ENCODE measurements around the gene LENG1. TPM values are rescaled to one million over a fixed set of nuclear protein-coding genes. Genes with fewer than 3 reads are reported as not detected.

The LENG1 gene
- polyA plus RNA-seq, 6 donors from 2014 or later: 9.3 to 15.3 (median 12.0) TPM

- H3K27me3 Mint-ChIP-seq: no peaks in the 10 kb centered on the region
- H3K9me3 Mint-ChIP-seq: no peaks in the 10 kb centered on the region
- ATAC-seq (ENCODE audit: low read depth in 2 of 2) (no peak), DNase-seq (no peak)
- H3K4me3 Mint-ChIP-seq: no peak overlapping the region
- peaks cover 0 to 24% of the 10 kb centered on the region in 2 donors for H3K36me3 Mint-ChIP-seq
- H3K27ac Mint-ChIP-seq: no peak overlapping the region
- no peaks in the 10 kb centered on the region for H3K4me1 Mint-ChIP-seq
Measured at GRCh38 chr19:54124393-54124792, 35.1 kb downstream of the LENG1 start.

- H3K27ac Mint-ChIP-seq: no peak overlapping the region
- ATAC-seq (ENCODE audit: low read depth in 2 of 2) (no peak), DNase-seq (no peak)
- no peaks in the 10 kb centered on the region for H3K27me3 Mint-ChIP-seq
- H3K36me3 Mint-ChIP-seq: peaks cover 0 to 24% of the 10 kb centered on the region in 2 donors
- no peaks in the 10 kb centered on the region for H3K9me3 Mint-ChIP-seq
- no peak overlapping the region for H3K4me3 Mint-ChIP-seq
- no peaks in the 10 kb centered on the region for H3K4me1 Mint-ChIP-seq
Measured at GRCh38 chr19:54123682-54124081, 35.8 kb downstream of the LENG1 start.

GRCh38 chr19:54121259-54121658 lies 38.3 kb downstream of the LENG1 start:
- Mint-ChIP-seq H3K9me3 (no peaks in the 10 kb centered on the region), H3K36me3 (peaks cover 0 to 15% of the 10 kb centered on the region in 2 donors), H3K4me3 (peak overlapping the region in 1 of 8 donors; percentile 35), H3K27me3 (no peaks in the 10 kb centered on the region), H3K27ac (peak overlapping the region in 1 of 6 donors; percentile 30), H3K4me1 (peaks cover 15 to 20% (median 15%) of the 10 kb centered on the region in 3 donors)
- no peak for DNase-seq
- no peak for ATAC-seq (ENCODE audit: low read depth in 2 of 2)

GRCh38 chr19:54115109-54116063 lies 44.1 kb downstream of the LENG1 start, which contains the start of the genes PRPF31 and TFPT:
Gene PRPF31, plus strand, starts transcription at chr19:54115754. Its CDS starts 2,525 bp downstream, at chr19:54118279.
Gene TFPT, minus strand, starts transcription at chr19:54115657. Its CDS starts 388 bp downstream, at chr19:54115269.
- H3K36me3 Mint-ChIP-seq: peaks cover 4 to 16% of the 10 kb centered on the region in 2 donors
- H3K4me1 Mint-ChIP-seq: peaks cover 38 to 51% (median 44%) of the 10 kb centered on the region in 3 donors
- H3K27me3 Mint-ChIP-seq: no peaks in the 10 kb centered on the region
- DNase-seq: peak; percentile 96
- ATAC-seq (ENCODE audit: low read depth in 2 of 2): peak; percentile 88 to 90
- peak within 1 kb of the TSS; percentile 85 to 99 (median 94) for H3K4me3 Mint-ChIP-seq
- H3K27ac Mint-ChIP-seq: peak within 1 kb of the TSS; percentile 88 to 98 (median 95)
- H3K9me3 Mint-ChIP-seq: no peaks in the 10 kb centered on the region

GRCh38 chr19:54114340-54115108 lies 45.0 kb downstream of the LENG1 start:
- Mint-ChIP-seq H3K27ac (peak overlapping the region in 5 of 6 donors; percentile 58 to 98 (median 90)), H3K27me3 (no peaks in the 10 kb centered on the region), H3K4me1 (peaks cover 43 to 53% (median 48%) of the 10 kb centered on the region in 3 donors), H3K4me3 (peak overlapping the region; percentile 85 to 99 (median 94)), H3K9me3 (no peaks in the 10 kb centered on the region), H3K36me3 (peaks cover 4 to 22% of the 10 kb centered on the region in 2 donors)
- DNase-seq (no peak), ATAC-seq (ENCODE audit: low read depth in 2 of 2) (no peak)

GRCh38 chr19:54109651-54110050 lies 49.9 kb downstream of the LENG1 start:
- Mint-ChIP-seq H3K27ac (no peak overlapping the region), H3K4me3 (no peak overlapping the region), H3K36me3 (peaks cover 0 to 29% of the 10 kb centered on the region in 2 donors), H3K4me1 (peaks cover 24 to 33% (median 33%) of the 10 kb centered on the region in 3 donors), H3K27me3 (no peaks in the 10 kb centered on the region), H3K9me3 (no peaks in the 10 kb centered on the region)
- ATAC-seq (ENCODE audit: low read depth in 2 of 2): no peak
- no peak for DNase-seq

- Mint-ChIP-seq H3K27me3 (no peaks in the 10 kb centered on the region), H3K27ac (no peak overlapping the region), H3K36me3 (peaks cover 0 to 29% of the 10 kb centered on the region in 2 donors), H3K4me1 (peaks cover 14 to 30% (median 23%) of the 10 kb centered on the region in 3 donors), H3K9me3 (no peaks in the 10 kb centered on the region), H3K4me3 (peak overlapping the region in 1 of 8 donors; percentile 24)
- DNase-seq (no peak), ATAC-seq (ENCODE audit: low read depth in 2 of 2) (no peak)
Measured at GRCh38 chr19:54108496-54108895, 51.0 kb downstream of the LENG1 start.

GRCh38 chr19:54107876-54108490 lies 51.5 kb downstream of the LENG1 start:
- H3K9me3 Mint-ChIP-seq: no peaks in the 10 kb centered on the region
- H3K4me3 Mint-ChIP-seq: peak overlapping the region in 1 of 8 donors; percentile 45
- H3K36me3 Mint-ChIP-seq: peaks cover 0 to 29% of the 10 kb centered on the region in 2 donors

GRCh38 chr19:54106716-54107115 lies 52.8 kb downstream of the LENG1 start:
- Mint-ChIP-seq H3K4me3 (peak overlapping the region in 1 of 8 donors; percentile 89), H3K27ac (peak overlapping the region in 1 of 6 donors; percentile 39), H3K4me1 (peaks cover 26 to 41% (median 31%) of the 10 kb centered on the region in 3 donors), H3K36me3 (peaks cover 0 to 29% of the 10 kb centered on the region in 2 donors), H3K9me3 (no peaks in the 10 kb centered on the region), H3K27me3 (no peaks in the 10 kb centered on the region)
- ATAC-seq (ENCODE audit: low read depth in 2 of 2) (no peak), DNase-seq (no peak)

More at GRCh38 chr19:54107876-54108490, 51.5 kb downstream of the LENG1 start:
- no peak for ATAC-seq (ENCODE audit: low read depth in 2 of 2)
- Mint-ChIP-seq H3K27ac (no peak overlapping the region), H3K4me1 (peaks cover 19 to 32% (median 26%) of the 10 kb centered on the region in 3 donors), H3K27me3 (no peaks in the 10 kb centered on the region)
- no peak for DNase-seq

- Mint-ChIP-seq H3K36me3 (peaks cover 0 to 26% of the 10 kb centered on the region in 2 donors), H3K27me3 (no peaks in the 10 kb centered on the region), H3K9me3 (no peaks in the 10 kb centered on the region), H3K4me3 (peak overlapping the region in 5 of 8 donors; percentile 1 to 89 (median 64)), H3K27ac (no peak overlapping the region), H3K4me1 (peaks cover 26 to 41% (median 34%) of the 10 kb centered on the region in 3 donors)
- DNase-seq (no peak), ATAC-seq (ENCODE audit: low read depth in 2 of 2) (no peak)
Measured at GRCh38 chr19:54105796-54106195, 53.7 kb downstream of the LENG1 start.
